GM21367 (cell line): ENCODE measurements around the gene NECTIN3.

ENCODE experiments used
- ATAC-seq: cut with Tn5 transposase; IDR thresholded peaks from one replicate; pipeline ENCODE4 v1.9.1; 2021; ENCODE audit not compliant: unreplicated experiment

Gene NECTIN3

GRCh38 chr3:111071257-111072030 is at the start of gene NECTIN3:
TSS of gene NECTIN3 (plus strand) at chr3:111071816. CDS start at chr3:111072018, 202 bp downstream.
- ATAC-seq = peak; percentile 78

- ATAC-seq = no peak
Measured at GRCh38 chr3:111027868-111028267, 43.7 kb upstream of the NECTIN3 start.

- ATAC-seq = no peak
Measured at GRCh38 chr3:111031538-111031937, 40.1 kb upstream of the NECTIN3 start.

- ATAC-seq = no peak
Measured at GRCh38 chr3:111032677-111033076, 38.9 kb upstream of the NECTIN3 start.

GRCh38 chr3:111033470-111034050 is 38.1 kb upstream of the NECTIN3 start:
- ATAC-seq = no peak

GRCh38 chr3:111035316-111035715 is 36.3 kb upstream of the NECTIN3 start:
- no peak for ATAC-seq

- no peak for ATAC-seq
Measured at GRCh38 chr3:111035902-111036301, 35.7 kb upstream of the NECTIN3 start.

- ATAC-seq = no peak
Measured at GRCh38 chr3:111040959-111041358, 30.7 kb upstream of the NECTIN3 start.

GRCh38 chr3:111045564-111045963 is 26.1 kb upstream of the NECTIN3 start:
- no peak for ATAC-seq

- no peak for ATAC-seq
Measured at GRCh38 chr3:111047042-111047441, 24.6 kb upstream of the NECTIN3 start.

GRCh38 chr3:111047812-111048435 is 23.7 kb upstream of the NECTIN3 start:
- ATAC-seq = no peak

- ATAC-seq = no peak
Measured at GRCh38 chr3:111051354-111051753, 20.3 kb upstream of the NECTIN3 start.

- no peak for ATAC-seq
Measured at GRCh38 chr3:111068574-111068973, 3.0 kb upstream of the NECTIN3 start.

GRCh38 chr3:111069974-111070771 is 1.4 kb upstream of the NECTIN3 start:
- no peak for ATAC-seq

- ATAC-seq = no peak
Measured at GRCh38 chr3:111070772-111071256, 802 bp upstream of the NECTIN3 start.

- peak; percentile 22 for ATAC-seq
Measured at GRCh38 chr3:111072031-111072921, 660 bp downstream of the NECTIN3 start.

- ATAC-seq = no peak
Measured at GRCh38 chr3:111073218-111073617, 1.6 kb downstream of the NECTIN3 start.

- no peak for ATAC-seq
Measured at GRCh38 chr3:111076732-111077131, 5.1 kb downstream of the NECTIN3 start.

- ATAC-seq = no peak
Measured at GRCh38 chr3:111077369-111077768, 5.8 kb downstream of the NECTIN3 start.

GRCh38 chr3:111080413-111080812 is 8.8 kb downstream of the NECTIN3 start:
- no peak for ATAC-seq
